HT-29 (cell line): ENCODE results near the gene FGG. TPM values are rescaled to one million over a fixed set of nuclear protein-coding genes. Genes with fewer than 3 reads are reported as not detected.
A peak's percentile ranks its signal among the peaks of the same experiment; 100 is the strongest.

Source experiments
- DNase-seq: peaks from one replicate; pipeline ENCODE4 v3.0.0-alpha.2; 2015; ENCODE audit warnings: low spot score
- total RNA-seq: library from RNA; depleted of rRNA; stranded (reverse); fragments of >200 nt; shearing (Covaris generic); gene quantifications from 2 replicates; pipeline ENCODE4 v1.2.3, GENCODE V29; 2014; rRNA removed

Gene FGG
- not detected in 2 replicates for total RNA-seq

- DNase-seq = no peak
Measured at GRCh38 chr4:154612472-154613414, at the start of gene FGG. TSS of gene FGG (minus strand) at chr4:154612656. CDS start at chr4:154612609, 47 bp downstream.

- DNase-seq = no peak
Measured at GRCh38 chr4:154660052-154660451, 47.6 kb upstream of the FGG start.

GRCh38 chr4:154658680-154659405 is 46.4 kb upstream of the FGG start:
- DNase-seq = no peak

GRCh38 chr4:154643493-154643892 is 31.0 kb upstream of the FGG start:
- no peak for DNase-seq

DNA sequence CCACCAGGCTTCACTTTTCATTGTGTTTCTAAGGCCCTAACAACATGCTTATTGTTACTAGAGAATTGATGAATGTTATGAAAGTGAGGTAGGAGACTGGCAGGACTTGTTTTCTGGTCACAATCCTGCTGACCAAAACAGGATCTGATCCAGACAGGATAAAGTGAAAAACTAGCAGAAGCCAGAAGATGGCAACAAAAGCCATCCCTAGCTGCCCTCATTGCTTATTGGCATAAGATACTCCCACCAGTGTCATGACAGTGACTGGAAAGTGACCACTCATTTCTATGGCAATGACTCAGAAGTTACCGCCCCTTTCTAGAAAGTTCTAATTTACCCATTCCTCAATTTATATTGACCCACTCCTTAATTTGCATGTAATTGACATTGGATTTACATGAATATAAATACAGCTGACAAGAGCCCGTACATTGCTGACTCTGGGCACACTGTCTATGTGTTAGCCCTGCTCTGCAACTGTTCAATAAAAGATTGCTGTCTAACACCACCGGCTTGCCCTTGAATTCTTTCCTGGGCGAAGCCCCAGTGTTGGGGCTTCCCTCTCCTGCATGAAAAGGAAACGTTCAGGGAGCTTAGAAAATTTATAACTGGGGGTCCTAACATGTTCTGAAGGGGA is 30.0 kb upstream of the FGG start:
- no peak for DNase-seq

DNA sequence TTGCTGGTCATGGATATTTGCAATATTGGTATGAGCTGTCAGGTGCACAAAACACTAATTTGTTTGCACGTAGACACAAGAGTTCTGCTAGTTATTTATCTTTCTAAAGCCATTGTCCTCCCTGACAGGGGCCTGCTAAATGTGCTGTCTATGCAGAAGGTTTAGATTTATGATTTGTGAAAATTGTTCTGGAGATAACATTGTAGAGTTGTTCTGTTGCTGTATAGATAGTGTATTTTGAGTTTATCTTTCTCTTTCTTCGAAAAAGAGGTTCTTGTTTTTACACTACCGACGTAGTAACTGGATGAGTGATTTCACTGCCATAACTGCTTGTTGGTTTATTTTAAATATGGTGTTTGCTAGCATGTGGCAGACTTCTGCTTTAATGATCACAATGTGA is 28.5 kb upstream of the FGG start:
- DNase-seq = no peak

- no peak for DNase-seq
Measured at GRCh38 chr4:154634058-154634457, 21.6 kb upstream of the FGG start.

- no peak for DNase-seq
Measured at GRCh38 chr4:154631828-154632227, 19.4 kb upstream of the FGG start.

- no peak for DNase-seq
Measured at GRCh38 chr4:154630324-154630723, 17.9 kb upstream of the FGG start.

GRCh38 chr4:154626793-154627484 is 14.5 kb upstream of the FGG start:
- no peak for DNase-seq

- no peak for DNase-seq
Measured at GRCh38 chr4:154625971-154626370, 13.5 kb upstream of the FGG start.

DNA sequence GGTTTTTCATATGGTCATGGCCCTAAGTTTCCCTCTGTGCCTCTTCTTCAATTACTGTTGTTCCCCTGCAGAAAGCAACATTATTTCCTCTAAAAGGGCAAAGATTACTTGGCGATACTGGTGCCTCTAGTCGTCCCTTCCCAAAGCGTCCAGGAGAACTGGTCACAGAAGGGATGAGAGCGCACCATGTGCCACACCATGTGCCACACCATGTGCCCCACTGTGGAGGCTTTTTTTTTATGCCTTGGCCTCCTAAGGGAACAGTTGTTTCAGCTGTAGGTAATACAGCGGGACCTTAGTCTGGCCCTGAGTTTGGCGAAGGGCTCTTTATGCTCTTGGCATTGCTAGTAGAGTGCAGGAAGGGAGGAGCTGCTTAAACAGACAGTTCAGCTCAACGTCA is 11.5 kb upstream of the FGG start:
- DNase-seq = no peak

DNA sequence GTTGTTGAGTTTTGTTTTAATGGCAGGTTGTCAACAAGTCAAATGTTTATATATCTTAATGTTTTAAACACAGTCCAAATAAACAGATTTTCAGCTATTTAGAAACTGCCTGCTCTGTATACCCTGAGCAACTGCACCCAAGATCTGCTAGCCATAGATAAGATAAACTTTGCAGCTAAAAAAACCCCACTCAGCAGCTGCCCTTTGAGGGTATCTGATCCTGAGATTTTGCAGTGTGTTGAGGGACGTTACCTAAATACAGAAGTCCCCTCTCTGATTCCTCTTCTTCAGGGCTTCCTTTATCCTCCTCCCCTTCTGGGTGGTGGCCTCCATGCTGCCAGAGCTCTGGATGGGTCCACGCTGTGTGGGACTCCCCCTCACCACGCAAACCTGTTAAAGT is 11.0 kb upstream of the FGG start:
- no peak for DNase-seq

- DNase-seq = peak; percentile 48
Measured at GRCh38 chr4:154622598-154622997, 10.1 kb upstream of the FGG start.

DNA sequence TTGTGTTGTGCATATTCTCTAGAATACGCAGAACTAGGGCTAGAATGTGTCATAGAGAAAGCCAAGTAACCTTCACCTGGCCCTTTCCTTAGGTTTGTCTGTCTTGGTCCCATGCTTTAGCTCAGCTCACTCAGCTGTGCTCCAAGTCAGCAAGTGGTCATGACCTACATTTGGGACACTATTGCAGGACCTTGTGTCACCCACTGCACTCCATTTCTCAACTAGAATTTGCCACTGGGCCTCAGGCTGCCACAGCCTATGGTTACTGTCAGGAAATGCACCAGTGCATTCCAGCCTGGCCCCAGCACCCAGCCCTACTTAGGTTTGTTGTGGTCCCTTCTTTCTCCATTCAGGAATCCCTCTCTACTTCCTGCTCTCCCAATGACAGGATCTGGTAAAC is 7.7 kb upstream of the FGG start:
- no peak for DNase-seq

GRCh38 chr4:154618708-154619315 is 6.4 kb upstream of the FGG start:
- DNase-seq = peak; percentile 63

DNA sequence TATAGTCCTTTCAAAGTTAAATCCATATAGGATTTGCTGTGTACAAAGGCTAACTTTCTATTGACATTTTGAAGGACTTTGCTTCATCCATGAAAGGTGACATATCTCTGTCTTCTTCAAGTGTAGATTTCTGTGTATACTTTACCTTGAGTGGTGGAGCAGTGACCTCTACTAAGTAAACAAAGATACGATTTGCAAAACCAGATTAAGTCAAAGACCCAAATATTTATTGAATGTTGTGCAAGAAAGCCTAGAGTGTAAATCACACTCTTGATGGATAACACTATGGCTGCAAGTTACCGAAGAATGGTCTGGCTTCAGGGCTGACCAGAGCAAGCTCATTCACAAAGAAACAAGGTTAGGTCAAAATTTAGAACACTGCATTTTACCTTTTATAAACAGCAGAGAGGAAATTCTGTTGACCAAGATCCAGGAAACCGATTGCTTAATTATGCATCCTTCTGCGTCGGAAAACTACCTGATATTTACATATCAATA is 5.4 kb upstream of the FGG start:
- DNase-seq = no peak

GRCh38 chr4:154616731-154617130 is 4.3 kb upstream of the FGG start:
- DNase-seq = no peak

DNA sequence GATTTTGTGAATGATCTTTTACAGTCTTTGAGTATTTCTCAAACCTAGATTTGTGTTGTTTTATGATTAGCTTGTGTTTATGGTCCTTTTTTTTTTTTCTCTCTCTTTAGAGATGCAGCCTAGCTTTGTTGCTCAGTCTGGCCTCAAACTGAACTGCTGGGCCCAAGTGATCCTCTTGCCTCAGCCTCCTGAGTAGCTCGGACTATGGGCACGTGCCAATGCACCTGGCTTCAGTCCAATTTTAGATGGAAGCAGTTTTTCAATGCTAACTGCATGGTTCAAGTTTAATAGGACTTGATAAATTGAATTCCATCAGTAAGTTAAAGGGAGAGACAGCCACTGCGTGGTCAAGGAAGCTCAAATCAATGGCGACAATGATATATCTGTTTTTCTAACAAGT is 3.8 kb upstream of the FGG start:
- no peak for DNase-seq

GRCh38 chr4:154615211-154615610 is 2.8 kb upstream of the FGG start:
- no peak for DNase-seq

- no peak for DNase-seq
Measured at GRCh38 chr4:154614306-154614705, 1.9 kb upstream of the FGG start.
